Smooth muscle cell (in vitro differentiated cells): Measurements from ENCODE around the gene ARHGEF12. TPM values are rescaled to one million over a fixed set of nuclear protein-coding genes. Genes with fewer than 3 reads are reported as not detected.

ENCODE experiments used
- DNase-seq: peaks from one replicate; lab custom pipeline; 2025; ENCODE audit not compliant: unreplicated experiment; lab: John Stamatoyannopoulos, UW
- H2AFZ ChIP-seq: fragments of 200-600 bp; sonication (generic); 2 replicates; pipeline ENCODE4 v1.6.0; 2016; ENCODE audit warnings: antibody characterized with exemption, low read depth, mild to moderate bottlenecking
- H3F3A ChIP-seq: fragments of 200-600 bp; sonication (generic); 2 replicates; pipeline ENCODE4 v1.6.0; 2017; ENCODE audit warnings: antibody characterized with exemption, low read depth
- H3K27ac ChIP-seq: fragments of 200-600 bp; sonication (generic); 2 replicates; pipeline ENCODE4 v1.5.1; 2016; ENCODE audit warnings: low read depth, mild to moderate bottlenecking
- H3K27me3 ChIP-seq: fragments of 200-600 bp; sonication (generic); 2 replicates; pipeline ENCODE4 v1.6.1; 2016; ENCODE audit warnings: low read depth, mild to moderate bottlenecking
- H3K36me3 ChIP-seq: fragments of 200-600 bp; sonication (generic); 2 replicates; pipeline ENCODE4 v1.5.1; 2016; ENCODE audit warnings: low read depth
- H3K4me1 ChIP-seq: fragments of 200-600 bp; sonication (generic); 2 replicates; pipeline ENCODE4 v1.5.1; 2016; ENCODE audit warnings: low read depth
- H3K4me2 ChIP-seq: fragments of 200-600 bp; sonication (generic); 2 replicates; pipeline ENCODE4 v1.6.0; 2016; ENCODE audit warnings: mild to moderate bottlenecking
- H3K4me3 ChIP-seq: fragments of 200-600 bp; sonication (generic); 2 replicates; pipeline ENCODE4 v1.5.1; 2016; ENCODE audit warnings: mild to moderate bottlenecking
- H3K79me2 ChIP-seq: fragments of 200-600 bp; sonication (generic); 2 replicates; pipeline ENCODE4 v1.6.0; 2016; ENCODE audit warnings: low read depth, mild to moderate bottlenecking
- H3K9ac ChIP-seq: fragments of 200-600 bp; sonication (generic); 2 replicates; pipeline ENCODE4 v1.6.0; 2016; ENCODE audit warnings: low read depth
- H3K9me3 ChIP-seq: fragments of 200-600 bp; sonication (generic); replicated peaks from 2 replicates; pipeline ENCODE4 v1.5.1; 2016; ENCODE audit warnings: low read depth
- H4K20me1 ChIP-seq: fragments of 200-600 bp; sonication (generic); 2 replicates; pipeline ENCODE4 v1.6.0; 2016; ENCODE audit warnings: low read depth
- CTCF ChIP-seq: fragments of 200-600 bp; sonication (generic); IDR thresholded peaks from 2 replicates; pipeline ENCODE4 v1.5.1; 2017; ENCODE audit warnings: borderline replicate concordance, mild to moderate bottlenecking, antibody characterized with exemption; ENCODE audit not compliant: insufficient read depth, poor library complexity, severe bottlenecking
- WGBS: methylation state at CpG from one replicate; pipeline ENCODE4 v1.1.7; 2016; ENCODE audit warnings: low lambda C conversion rate; 5-methylcytosine and 5-hydroxymethylcytosine counted together
- polyA plus RNA-seq: library from polyadenylated mRNA; unstranded; fragments of >200 nt; fragmentation: Nextera tagmentation; extraction: Ambion mirVana; gene quantifications from 2 replicates; pipeline ENCODE4 v1.2.1, GENCODE V29; 2016
- total RNA-seq: library from RNA; depleted of rRNA; stranded (reverse); fragments of >200 nt; gene quantifications from 2 replicates; pipeline ENCODE4 v1.2.3, GENCODE V29; 2014

Gene ARHGEF12
- total and polyA plus RNA-seq, 2 experiments from 2014 or later, result 24.6 to 89.4 TPM

GRCh38 chr11:120471994-120472393 is 135.8 kb downstream of the ARHGEF12 start:
- Histone ChIP-seq H3K27ac (no peak overlapping the region), H2AFZ (no peak overlapping the region), H3K9me3 (no peaks in the 10 kb centered on the region), H3F3A (peaks cover 5% of the 10 kb centered on the region), H3K27me3 (no peaks in the 10 kb centered on the region), H3K4me3 (no peak overlapping the region), H3K4me2 (no peak overlapping the region), H3K79me2 (no peaks in the 10 kb centered on the region), H3K4me1 (no peaks in the 10 kb centered on the region), H3K36me3 (peaks cover 43% of the 10 kb centered on the region), H3K9ac (no peak overlapping the region), H4K20me1 (no peaks in the 10 kb centered on the region)
- 99% methylated on average over 3 of the region's 3 CpGs for WGBS
- no peak for DNase-seq
- TF ChIP-seq CTCF, result no peak

GRCh38 chr11:120473503-120473902 is 137.3 kb downstream of the ARHGEF12 start:
- Histone ChIP-seq H3K9ac (no peak overlapping the region), H4K20me1 (no peaks in the 10 kb centered on the region), H3K27me3 (no peaks in the 10 kb centered on the region), H3K9me3 (no peaks in the 10 kb centered on the region), H2AFZ (no peak overlapping the region), H3K4me3 (no peak overlapping the region), H3K36me3 (peaks cover 42% of the 10 kb centered on the region), H3K4me2 (no peak overlapping the region), H3K4me1 (no peaks in the 10 kb centered on the region), H3F3A (peaks cover 5% of the 10 kb centered on the region), H3K27ac (no peak overlapping the region), H3K79me2 (no peaks in the 10 kb centered on the region)
- TF ChIP-seq CTCF, result no peak
- DNase-seq, result no peak
- 95% methylated on average over 3 of the region's 3 CpGs for WGBS

GRCh38 chr11:120482149-120482548 is 145.9 kb downstream of the ARHGEF12 start:
- DNase-seq, result no peak
- no peak for TF ChIP-seq CTCF
- H3K4me3 ChIP-seq, result no peak overlapping the region
- H3F3A ChIP-seq, result no peaks in the 10 kb centered on the region
- no peak overlapping the region for H3K4me2 ChIP-seq
- no peak overlapping the region for H3K9ac ChIP-seq
- no peaks in the 10 kb centered on the region for H3K9me3 ChIP-seq
- H3K36me3 ChIP-seq, result peaks cover 30% of the 10 kb centered on the region
- H4K20me1 ChIP-seq, result peaks cover 3% of the 10 kb centered on the region
- WGBS, result 99% methylated on average over 6 of the region's 6 CpGs
- H3K79me2 ChIP-seq, result no peaks in the 10 kb centered on the region
- no peak overlapping the region for H3K27ac ChIP-seq
- no peaks in the 10 kb centered on the region for H3K4me1 ChIP-seq
- H3K27me3 ChIP-seq, result no peaks in the 10 kb centered on the region
- H2AFZ ChIP-seq, result no peak overlapping the region

GRCh38 chr11:120484722-120485121 is 148.5 kb downstream of the ARHGEF12 start:
- Histone ChIP-seq H3K27me3 (no peaks in the 10 kb centered on the region), H3K4me2 (no peak overlapping the region), H2AFZ (no peak overlapping the region), H3K9ac (no peak overlapping the region), H4K20me1 (peaks cover 3% of the 10 kb centered on the region), H3K79me2 (no peaks in the 10 kb centered on the region), H3K9me3 (no peaks in the 10 kb centered on the region), H3K4me3 (no peak overlapping the region), H3F3A (no peaks in the 10 kb centered on the region), H3K4me1 (no peaks in the 10 kb centered on the region), H3K36me3 (peaks cover 16% of the 10 kb centered on the region), H3K27ac (no peak overlapping the region)
- DNase-seq, result no peak
- no peak for TF ChIP-seq CTCF
- 99% methylated on average over 3 of the region's 3 CpGs for WGBS
